Keratinocyte (primary cell): ENCODE measurements around the gene TENT4A. TPM values are rescaled to one million over a fixed set of nuclear protein-coding genes. Genes with fewer than 3 reads are reported as not detected.

Experiments used
- DNase-seq: peaks from one replicate; pipeline ENCODE4 v3.0.0-alpha.2; 2011; ENCODE audit warnings: low read depth, missing footprints, low spot score
- FAIRE-seq: peaks from 2 replicates; lab custom pipeline; 2011; peaks lifted over from hg19 to GRCh38; lab: Jason Lieb, UNC
- H2AFZ ChIP-seq: 2 replicates; pipeline ENCODE4 v1.6.0; 2012; ENCODE audit warnings: low read length, control low read depth, inconsistent platforms; ENCODE audit not compliant: control insufficient read depth
- H3K27ac ChIP-seq: 2 replicates; pipeline ENCODE4 v1.5.1; 2011; ENCODE audit warnings: low read length; ENCODE audit not compliant: control insufficient read depth, insufficient read depth
- H3K27me3 ChIP-seq: 3 replicates; pipeline ENCODE4 v1.6.0; 2011; ENCODE audit warnings: low read length; ENCODE audit not compliant: control insufficient read depth, insufficient read depth; ENCODE audit errors: extremely low read depth
- H3K36me3 ChIP-seq, 2 experiments: 2 replicates in 1 of 2; 3 replicates in 1 of 2; pipeline ENCODE4 v1.5.1; 2011; ENCODE audit warnings: low read length in 2 of 2, mild to moderate bottlenecking in 1 of 2; ENCODE audit not compliant: control insufficient read depth in 2 of 2, insufficient read depth in 2 of 2; ENCODE audit errors: extremely low read depth in 1 of 2
- H3K4me1 ChIP-seq: 3 replicates; pipeline ENCODE4 v1.5.1; 2011; ENCODE audit warnings: low read length; ENCODE audit not compliant: control insufficient read depth, insufficient read depth; ENCODE audit errors: extremely low read depth
- H3K4me2 ChIP-seq: 3 replicates; pipeline ENCODE4 v1.6.0; 2011; ENCODE audit warnings: low read depth, low read length; ENCODE audit not compliant: control insufficient read depth, insufficient read depth; ENCODE audit errors: extremely low read depth
- H3K4me3 ChIP-seq, 3 experiments: fragments of 200-600 bp in 1 of 3; sonication (generic) in 1 of 3; 2 replicates in 2 of 3; 3 replicates in 1 of 3; pipeline ENCODE4 v1.5.1; 2011 to 2016; ENCODE audit warnings: low read length in 3 of 3, mild to moderate bottlenecking in 3 of 3, control low read depth in 2 of 3, inconsistent platforms in 1 of 3, low read depth in 1 of 3, mixed read lengths in 1 of 3, mixed run types in 1 of 3, moderate library complexity in 1 of 3; ENCODE audit not compliant: control insufficient read depth in 2 of 3, insufficient read depth in 2 of 3; ENCODE audit errors: extremely low read depth in 1 of 3
- H3K79me2 ChIP-seq: 2 replicates; pipeline ENCODE4 v1.6.0; 2012; ENCODE audit warnings: low read length; ENCODE audit not compliant: control insufficient read depth, insufficient read depth
- H3K9ac ChIP-seq: 3 replicates; pipeline ENCODE4 v1.6.0; 2011; ENCODE audit warnings: low read length; ENCODE audit not compliant: control insufficient read depth, insufficient read depth; ENCODE audit errors: extremely low read depth
- H3K9me1 ChIP-seq: 3 replicates; pipeline ENCODE4 v1.6.0; 2011; ENCODE audit warnings: low read length; ENCODE audit not compliant: control insufficient read depth, insufficient read depth; ENCODE audit errors: extremely low read depth
- H3K9me3 ChIP-seq: 2 replicates; pipeline ENCODE4 v1.5.1; 2012; ENCODE audit warnings: low read depth, low read length; ENCODE audit not compliant: control insufficient read depth
- H4K20me1 ChIP-seq: 3 replicates; pipeline ENCODE4 v1.6.0; 2011; ENCODE audit warnings: low read length; ENCODE audit not compliant: control insufficient read depth, insufficient read depth; ENCODE audit errors: extremely low read depth
- CTCF ChIP-seq, 3 experiments: IDR thresholded peaks in 1 of 3; conservative IDR thresholded peaks in 1 of 3; optimal IDR thresholded peaks in 1 of 3; 2 replicates in 2 of 3; 3 replicates in 1 of 3; pipeline versions ENCODE3 to v1.5.1; 2011; ENCODE audit warnings: low read length in 3 of 3, mild to moderate bottlenecking in 3 of 3, moderate library complexity in 2 of 3, control low read depth in 1 of 3, inconsistent platforms in 1 of 3; ENCODE audit not compliant: insufficient read depth in 2 of 3; ENCODE audit errors: extremely low read depth in 1 of 3
- EZH2 ChIP-seq: IDR thresholded peaks from one replicate; pipeline ENCODE4 v1.6.1; 2012; ENCODE audit warnings: inconsistent platforms, mild to moderate bottlenecking, low read length, moderate library complexity
- dilution Hi-C: fragments of 300-500 bp; cut with MboI; formaldehyde crosslinking; loops from one replicate; pipeline ENCODE4 v1.7.0; 2020; ENCODE audit warnings: low sequenced_read_pairs; ENCODE audit not compliant: extremely low pct_ligation_motif_present
- polyA plus RNA-seq, 5 experiments: library from polyadenylated mRNA; depleted of rRNA in 3 of 5; stranded (reverse) in 3 of 5; stranded (forward) in 1 of 5; unstranded in 1 of 5; fragments of >200 nt; gene quantifications; 1 replicate in 1 of 5; 2 replicates in 3 of 5; 3 replicates in 1 of 5; pipeline versions ENCODE4 v1.2.1 to v1.2.3, GENCODE V29; 2011 to 2012; ENCODE audit warnings: missing spikeins in 2 of 5, low read depth in 1 of 5, low replicate concordance in 1 of 5

The TENT4A gene
- polyA plus RNA-seq, 1 donor (not counting 4 experiments of a cell fraction or from before 2014, with no cell fraction given): 5.9 TPM

GRCh38 chr5:6746244-6746643 lies 33.0 kb downstream of the TENT4A start:
- H3K4me1 ChIP-seq: no peaks in the 10 kb centered on the region
- no peak overlapping the region for H3K9ac ChIP-seq
- H3K4me2 ChIP-seq: no peak overlapping the region
- no peaks in the 10 kb centered on the region for H3K27me3 ChIP-seq
- H3K79me2 ChIP-seq: peaks cover 35% of the 10 kb centered on the region
- H3K4me3 ChIP-seq: no peak overlapping the region
- no peaks in the 10 kb centered on the region for H3K9me1 ChIP-seq
- no peak for DNase-seq
- dilution Hi-C loops: no loop called here
- TF ChIP-seq EZH2 (no peak), CTCF (optimal IDR thresholded peaks at IDR 0.05 in 1 of 3, IDR thresholded peaks at IDR 0.05 in 1 of 3, conservative IDR thresholded peaks at IDR 0.05 in 1 of 3; ENCODE audit: extremely low read depth in 1 of 3, insufficient read depth in 2 of 3, low read length in 3 of 3) (no peak)
- H3K36me3 ChIP-seq: peaks cover 36 to 43% of the 10 kb centered on the region in 2 experiments
- no peaks in the 10 kb centered on the region for H3K9me3 ChIP-seq
- H4K20me1 ChIP-seq: peaks cover 7% of the 10 kb centered on the region
- FAIRE-seq: no peak
- no peak overlapping the region for H3K27ac ChIP-seq
- no peak overlapping the region for H2AFZ ChIP-seq

GRCh38 chr5:6747103-6747502 lies 33.9 kb downstream of the TENT4A start:
- Histone ChIP-seq H2AFZ (no peak overlapping the region), H3K9me3 (no peaks in the 10 kb centered on the region), H3K27me3 (no peaks in the 10 kb centered on the region), H3K9me1 (no peaks in the 10 kb centered on the region), H4K20me1 (peaks cover 7% of the 10 kb centered on the region), H3K27ac (no peak overlapping the region), H3K4me1 (no peaks in the 10 kb centered on the region), H3K9ac (no peak overlapping the region), H3K79me2 (peaks cover 33% of the 10 kb centered on the region), H3K4me2 (no peak overlapping the region), H3K36me3 (peaks cover 36 to 49% of the 10 kb centered on the region in 2 experiments), H3K4me3 (no peak overlapping the region)
- FAIRE-seq (no peak), DNase-seq (no peak)
- TF ChIP-seq EZH2 (no peak), CTCF (optimal IDR thresholded peaks at IDR 0.05 in 1 of 3, IDR thresholded peaks at IDR 0.05 in 1 of 3, conservative IDR thresholded peaks at IDR 0.05 in 1 of 3; ENCODE audit: extremely low read depth in 1 of 3, insufficient read depth in 2 of 3, low read length in 3 of 3) (no peak)
- dilution Hi-C loops: no loop called here
